H1 (cell line): Measurements from ENCODE around the gene CADM2. TPM values are rescaled to one million over a fixed set of nuclear protein-coding genes. Genes with fewer than 3 reads are reported as not detected.

Experiments
- CTCF ChIA-PET: fragments of 300-600 bp; sonication (Branson Sonifier 250); formaldehyde crosslinking; loops from one replicate; lab custom pipeline; 2021; ENCODE audit not compliant: partially characterized antibody; lab: Charles Lee
- POLR2A ChIA-PET: fragments of 300-600 bp; sonication (Branson Sonifier 250); formaldehyde crosslinking; loops from one replicate; lab custom pipeline; 2021; ENCODE audit warnings: inconsistent platforms; ENCODE audit not compliant: partially characterized antibody; lab: Charles Lee
- DNase-seq, 2 experiments: peaks; one replicate each; pipeline versions ENCODE4 v3.0.0 to v3.0.0-alpha.2; 2010 to 2022; ENCODE audit warnings: low spot score in 2 of 2, low read depth in 1 of 2, mixed read lengths in 1 of 2
- FAIRE-seq: peaks from 2 replicates; lab custom pipeline; 2011; peaks lifted over from hg19 to GRCh38; lab: Jason Lieb, UNC
- H2AFZ ChIP-seq: 2 replicates; pipeline ENCODE4 v1.8.1; 2012; ENCODE audit warnings: low read length, inconsistent platforms
- H2AK5ac ChIP-seq: 2 replicates; pipeline ENCODE4 v1.6.1; 2013; ENCODE audit warnings: low read depth, low read length
- H2BK120ac ChIP-seq: replicated peaks from 2 replicates; pipeline ENCODE3; 2013; ENCODE audit warnings: low read depth, low read length, inconsistent platforms
- H2BK12ac ChIP-seq: 2 replicates; pipeline ENCODE4 v1.6.1; 2013; ENCODE audit warnings: low read depth, low read length
- H2BK15ac ChIP-seq: 2 replicates; pipeline ENCODE4 v1.6.1; 2013; ENCODE audit warnings: low read length
- H2BK20ac ChIP-seq: 2 replicates; pipeline ENCODE4 v1.6.1; 2013; ENCODE audit warnings: low read length
- H2BK5ac ChIP-seq: 2 replicates; pipeline ENCODE4 v1.6.1; 2013; ENCODE audit warnings: low read depth, low read length
- H3K14ac ChIP-seq: 2 replicates; pipeline ENCODE4 v1.6.1; 2013; ENCODE audit warnings: inconsistent platforms; ENCODE audit not compliant: insufficient read length
- H3K18ac ChIP-seq: 2 replicates; pipeline ENCODE4 v1.6.1; 2013; ENCODE audit warnings: low read length; ENCODE audit errors: extremely low read depth
- H3K23ac ChIP-seq: 2 replicates; pipeline ENCODE4 v1.6.1; 2013; ENCODE audit warnings: inconsistent platforms; ENCODE audit not compliant: insufficient read length
- H3K23me2 ChIP-seq: 2 replicates; pipeline ENCODE4 v1.6.1; 2013; ENCODE audit warnings: low read depth, low read length
- H3K27ac ChIP-seq: 2 replicates; pipeline ENCODE4 v1.6.1; 2011; ENCODE audit warnings: low read depth, low read length, inconsistent platforms
- H3K27me3 ChIP-seq, 4 experiments: replicated peaks in 1 of 4; 1 replicate in 1 of 4; 2 replicates in 3 of 4; pipeline versions ENCODE4 v1.6.1 to v1.8.1; 2011 to 2013; ENCODE audit warnings: low read length in 3 of 4, mild to moderate bottlenecking in 3 of 4, inconsistent platforms in 2 of 4, mixed read lengths in 2 of 4, moderate library complexity in 1 of 4; ENCODE audit not compliant: control insufficient read depth in 3 of 4, insufficient read depth in 3 of 4; ENCODE audit errors: extremely low read depth in 1 of 4
- H3K36me3 ChIP-seq, 4 experiments: 2 replicates each; pipeline versions ENCODE4 v1.6.1 to v1.8.1; 2011 to 2013; ENCODE audit warnings: mild to moderate bottlenecking in 4 of 4, low read length in 3 of 4, moderate library complexity in 2 of 4, control low read depth in 1 of 4, inconsistent platforms in 1 of 4; ENCODE audit not compliant: insufficient read depth in 4 of 4, control insufficient read depth in 2 of 4
- H3K4ac ChIP-seq: replicated peaks from 2 replicates; pipeline ENCODE3; 2013; ENCODE audit warnings: low read length, low read depth, mixed read lengths, inconsistent platforms; ENCODE audit not compliant: insufficient read length
- H3K4me1 ChIP-seq, 4 experiments: replicated peaks in 1 of 4; 1 replicate in 1 of 4; 2 replicates in 3 of 4; pipeline versions ENCODE4 v1.6.1 to v1.8.1; 2011 to 2013; ENCODE audit warnings: low read length in 3 of 4, inconsistent platforms in 2 of 4, mixed read lengths in 1 of 4; ENCODE audit not compliant: insufficient read depth in 4 of 4, control insufficient read depth in 3 of 4
- H3K4me2 ChIP-seq, 2 experiments: 2 replicates each; pipeline versions ENCODE4 v1.6.1 to v1.8.1; 2011 to 2013; ENCODE audit warnings: low read depth in 2 of 2, low read length in 2 of 2, control low read depth in 1 of 2, inconsistent platforms in 1 of 2, mild to moderate bottlenecking in 1 of 2; ENCODE audit not compliant: insufficient read depth in 1 of 2
- H3K4me3 ChIP-seq, 4 experiments: fragments of 200-600, 300-600 bp in 1 of 4; sonication (generic), shearing (Covaris generic), sonication (Bioruptor Twin) in 1 of 4; 2 replicates each; pipeline versions ENCODE4 v1.5.1 to v1.8.1; 2011 to 2016; ENCODE audit warnings: low read length in 4 of 4, low read depth in 3 of 4, control low read depth in 2 of 4, inconsistent platforms in 2 of 4, mild to moderate bottlenecking in 2 of 4, mixed read lengths in 1 of 4, moderate library complexity in 1 of 4; ENCODE audit not compliant: insufficient read depth in 2 of 4; ENCODE audit errors: extremely low read depth in 1 of 4
- H3K56ac ChIP-seq: replicated peaks from 2 replicates; pipeline ENCODE3; 2013; ENCODE audit warnings: low read depth, mild to moderate bottlenecking, mixed read lengths, low read length, inconsistent platforms; ENCODE audit not compliant: insufficient read length
- H3K79me1 ChIP-seq: 2 replicates; pipeline ENCODE4 v1.6.1; 2013; ENCODE audit warnings: low read depth, low read length, control low read depth
- H3K79me2 ChIP-seq, 2 experiments: 2 replicates each; pipeline versions ENCODE4 v1.6.1 to v1.8.1; 2012 to 2013; ENCODE audit warnings: low read length in 2 of 2, mild to moderate bottlenecking in 2 of 2, inconsistent platforms in 1 of 2; ENCODE audit not compliant: insufficient read depth in 2 of 2, control insufficient read depth in 1 of 2
- H3K9ac ChIP-seq, 4 experiments: replicated peaks in 1 of 4; 1 replicate in 1 of 4; 2 replicates in 3 of 4; pipeline versions ENCODE4 v1.6.1 to v1.8.1; 2011 to 2013; ENCODE audit warnings: low read depth in 3 of 4, low read length in 3 of 4, control low read depth in 2 of 4, mild to moderate bottlenecking in 2 of 4, moderate library complexity in 2 of 4, inconsistent platforms in 1 of 4; ENCODE audit errors: extremely low read depth in 1 of 4
- H3K9me3 ChIP-seq, 2 experiments: 2 replicates each; pipeline versions ENCODE4 v1.6.1 to v1.8.1; 2012 to 2013; ENCODE audit warnings: mild to moderate bottlenecking in 2 of 2, moderate library complexity in 2 of 2, control low read depth in 1 of 2, inconsistent platforms in 1 of 2, low read depth in 1 of 2, low read length in 1 of 2, mixed read lengths in 1 of 2; ENCODE audit not compliant: insufficient read depth in 2 of 2
- H4K20me1 ChIP-seq, 2 experiments: replicated peaks in 1 of 2; 2 replicates each; pipeline versions ENCODE3 to v1.8.1; 2011 to 2013; ENCODE audit warnings: inconsistent platforms in 2 of 2, low read length in 2 of 2, mild to moderate bottlenecking in 1 of 2; ENCODE audit not compliant: insufficient read depth in 2 of 2, control insufficient read depth in 1 of 2
- H4K5ac ChIP-seq: 2 replicates; pipeline ENCODE4 v1.6.1; 2013; ENCODE audit warnings: low read length, low read depth, mixed read lengths, inconsistent platforms; ENCODE audit not compliant: insufficient read length
- H4K8ac ChIP-seq: 2 replicates; pipeline ENCODE4 v1.8.0; 2013; ENCODE audit warnings: mild to moderate bottlenecking, moderate library complexity, low read length, inconsistent platforms; ENCODE audit not compliant: insufficient read depth; ENCODE audit errors: extremely low read depth
- H4K91ac ChIP-seq: replicated peaks from 2 replicates; pipeline ENCODE3; 2013; ENCODE audit warnings: low read length, mixed read lengths, inconsistent platforms; ENCODE audit not compliant: insufficient read length
- FOSL1 ChIP-seq: IDR thresholded peaks from 2 replicates; pipeline ENCODE4 v1.6.1; 2011; ENCODE audit warnings: mild to moderate bottlenecking, low read depth, low read length, moderate library complexity; ENCODE audit not compliant: insufficient read depth
- JUND ChIP-seq: IDR thresholded peaks from 2 replicates; pipeline ENCODE4 v1.6.1; 2011; ENCODE audit warnings: mild to moderate bottlenecking, improper control_type of control experiment, low read length
- RXRA ChIP-seq: IDR thresholded peaks from 2 replicates; pipeline ENCODE4 v1.6.1; 2011; ENCODE audit warnings: low read depth, mild to moderate bottlenecking, low read length, moderate library complexity; ENCODE audit not compliant: insufficient read depth
- SRF ChIP-seq: IDR thresholded peaks from 2 replicates; pipeline ENCODE4 v1.6.1; 2011; ENCODE audit warnings: mild to moderate bottlenecking, low read depth, low read length, moderate library complexity
- TEAD4 ChIP-seq: IDR thresholded peaks from 2 replicates; pipeline ENCODE4 v1.6.1; 2012; ENCODE audit warnings: low read depth, low read length, inconsistent platforms, mixed read lengths
- WGBS, 2 experiments: shearing (Covaris generic) in 1 of 2; methylation state at CpG; one replicate each; pipeline versions ENCODE4 v1.1.6 to v1.1.7; 2013 to 2015; ENCODE audit warnings: low lambda C conversion rate in 2 of 2, mixed read lengths in 2 of 2, inconsistent platforms in 1 of 2, low coverage in 1 of 2, missing lambda C conversion rate in 1 of 2; ENCODE audit not compliant: insufficient replicate concordance in 2 of 2, insufficient coverage in 1 of 2, insufficient read length in 1 of 2; ENCODE audit errors: extremely low coverage in 1 of 2, missing lambda C conversion rate in 1 of 2; 5-methylcytosine and 5-hydroxymethylcytosine counted together
- polyA plus RNA-seq, 7 experiments: library from polyadenylated mRNA; depleted of rRNA in 3 of 7; stranded (reverse) in 5 of 7; unstranded in 2 of 7; fragments of >200 nt in 5 of 7; fragments of 200-250 nt in 2 of 7; gene quantifications; 1 replicate in 5 of 7; 2 replicates in 1 of 7; 4 replicates in 1 of 7; pipeline versions ENCODE4 v1.2.1 to v1.2.3, GENCODE V29; 2011 to 2013; ENCODE audit warnings: missing spikeins in 2 of 7, mixed read lengths in 2 of 7
- total RNA-seq: library from RNA; stranded (reverse); fragmentation: NEBNext Ultra II Directional; extraction: Animal tissue kit (Norgen Biotek cat#: 25700); gene quantifications from 2 replicates; pipeline ENCODE4 v1.2.1, GENCODE V29; 2021

Gene CADM2
- total and polyA plus RNA-seq, 2 of the 8 experiments (the other 6 are each of a cell fraction or from before 2014, with no cell fraction given), result 14.9 to 20.9 TPM

GRCh38 chr3:85164436-85164835, 205.6 kb downstream of the CADM2 start:
- no peak for TF ChIP-seq JUND
- peak; percentile 40; the same call in 1 of the 2 replicates for TF ChIP-seq SRF
- no peak for TF ChIP-seq FOSL1
- no peak for TF ChIP-seq RXRA
- no peak for TF ChIP-seq TEAD4

More at GRCh38 chr3:85164436-85164835, 205.6 kb downstream of the CADM2 start:
- Histone ChIP-seq H3K4ac (no peak overlapping the region), H4K20me1 (no peaks in the 10 kb centered on the region), H3K23ac (no peak overlapping the region), H3K27ac (no peak overlapping the region), H3K4me3 (no peak overlapping the region), H3K14ac (no peak overlapping the region), H2AK5ac (no peak overlapping the region), H2BK5ac (no peak overlapping the region), H4K8ac (no peak overlapping the region), H3K79me2 (no peaks in the 10 kb centered on the region), H2BK12ac (no peak overlapping the region), H3K9me3 (no peaks in the 10 kb centered on the region), H3K4me2 (no peak overlapping the region), H3K4me1 (peaks cover 0 to 3% (median 1%) of the 10 kb centered on the region in 4 experiments; a peak in 1 of 7 replicates), H2BK15ac (no peak overlapping the region), H3K27me3 (no peaks in the 10 kb centered on the region), H3K56ac (no peak overlapping the region), H2BK120ac (no peak overlapping the region), H3K79me1 (no peaks in the 10 kb centered on the region), H2AFZ (no peak overlapping the region), H3K9ac (no peak overlapping the region), H3K36me3 (no peaks in the 10 kb centered on the region), H3K23me2 (no peaks in the 10 kb centered on the region), H4K91ac (no peak overlapping the region), H2BK20ac (no peak overlapping the region), H4K5ac (no peak overlapping the region), H3K18ac (no peak overlapping the region)
- ChIA-PET CTCF (no interaction called here), POLR2A (no interaction called here)
- WGBS, 2 experiments, result 46% methylated on average over 1 of the region's 1 CpG; no CpG with 5 or more reads in 1 of the 2 experiments
- DNase-seq, result no peak
- FAIRE-seq, result no peak
